Liver (tissue), 9 donors: ENCODE results near the gene EPB41L2. TPM values are rescaled to one million over a fixed set of nuclear protein-coding genes. Genes with fewer than 3 reads are reported as not detected.

Experiments
- DNase-seq: peaks from one replicate; pipeline ENCODE4 v3.0.0-alpha.2; 2017; ENCODE audit warnings: low spot score
- H3K27ac ChIP-seq, 2 donors: one replicate each; pipeline ENCODE4 v1.7.0; 2013; ENCODE audit warnings: inconsistent platforms in 2 of 2, low read length in 2 of 2, control low read depth in 1 of 2, low read depth in 1 of 2, mild to moderate bottlenecking in 1 of 2
- H3K27me3 ChIP-seq, 4 donors: one replicate each; pipeline versions ENCODE4 v1.6.1 to v1.7.0; 2013; ENCODE audit warnings: low read length in 3 of 4, inconsistent platforms in 1 of 4, mild to moderate bottlenecking in 1 of 4, moderate library complexity in 1 of 4; ENCODE audit not compliant: control insufficient read depth in 4 of 4, insufficient read depth in 4 of 4
- H3K36me3 ChIP-seq, 4 donors: one replicate each; pipeline versions ENCODE4 v1.6.1 to v1.7.0; 2013; ENCODE audit warnings: low read length in 3 of 4, mild to moderate bottlenecking in 3 of 4, low read depth in 1 of 4, moderate library complexity in 1 of 4; ENCODE audit not compliant: control insufficient read depth in 4 of 4, insufficient read depth in 3 of 4
- H3K4me1 ChIP-seq, 4 donors: one replicate each; pipeline versions ENCODE4 v1.6.1 to v1.7.0; 2013; ENCODE audit warnings: low read length in 3 of 4, mild to moderate bottlenecking in 3 of 4, moderate library complexity in 1 of 4; ENCODE audit not compliant: control insufficient read depth in 4 of 4, insufficient read depth in 4 of 4
- H3K4me3 ChIP-seq, 3 donors: one replicate each; pipeline versions ENCODE4 v1.6.1 to v1.7.0; 2013; ENCODE audit warnings: low read length in 3 of 3, control low read depth in 1 of 3, low read depth in 1 of 3, mild to moderate bottlenecking in 1 of 3
- H3K9ac ChIP-seq, 2 donors: one replicate each; pipeline ENCODE4 v1.7.0; 2013; ENCODE audit warnings: low read length in 2 of 2, mild to moderate bottlenecking in 2 of 2, moderate library complexity in 2 of 2, control low read depth in 1 of 2, low read depth in 1 of 2
- H3K9me3 ChIP-seq, 4 donors: one replicate each; pipeline versions ENCODE4 v1.6.1 to v1.7.0; 2013; ENCODE audit warnings: low read length in 3 of 4; ENCODE audit not compliant: control insufficient read depth in 4 of 4
- EGR1 ChIP-seq, 2 donors: IDR thresholded peaks; 2 replicates each; pipeline ENCODE4 v1.6.1; 2016 to 2018; ENCODE audit warnings: antibody characterized with exemption in 2 of 2, low read depth in 2 of 2
- FOXA1 ChIP-seq: IDR thresholded peaks from 2 replicates; pipeline ENCODE4 v1.6.1; 2016; ENCODE audit warnings: antibody characterized with exemption
- FOXA2 ChIP-seq: IDR thresholded peaks from 2 replicates; pipeline ENCODE4 v1.6.1; 2016; ENCODE audit warnings: antibody characterized with exemption
- GABPA ChIP-seq, 2 donors: IDR thresholded peaks in 1 of 2; conservative IDR thresholded peaks in 1 of 2; 2 replicates each; pipeline ENCODE4 v1.6.1; 2016; ENCODE audit warnings: antibody characterized with exemption in 2 of 2, mild to moderate bottlenecking in 1 of 2, moderate library complexity in 1 of 2
- HNF4A ChIP-seq, 2 donors: conservative IDR thresholded peaks; 2 replicates each; pipeline ENCODE4 v1.6.1; 2016; ENCODE audit warnings: antibody characterized with exemption in 2 of 2, mild to moderate bottlenecking in 2 of 2
- HNF4G ChIP-seq: IDR thresholded peaks from 2 replicates; pipeline ENCODE4 v1.6.1; 2016; ENCODE audit warnings: antibody characterized with exemption
- JUND ChIP-seq, 2 donors: IDR thresholded peaks; 2 replicates each; pipeline ENCODE4 v1.6.1; 2016; ENCODE audit warnings: antibody characterized with exemption in 2 of 2
- NR2F2 ChIP-seq: IDR thresholded peaks from 2 replicates; pipeline ENCODE4 v1.6.1; 2016; ENCODE audit warnings: antibody characterized with exemption
- RAD21 ChIP-seq, 2 donors: IDR thresholded peaks; 2 replicates each; pipeline ENCODE4 v1.6.1; 2016; ENCODE audit warnings: antibody characterized with exemption in 2 of 2, mild to moderate bottlenecking in 2 of 2
- REST ChIP-seq: IDR thresholded peaks from 2 replicates; pipeline ENCODE4 v1.6.1; 2016; ENCODE audit warnings: antibody characterized with exemption, mild to moderate bottlenecking
- RXRA ChIP-seq, 2 donors: IDR thresholded peaks; 2 replicates each; pipeline ENCODE4 v1.6.1; 2017 to 2018; ENCODE audit warnings: antibody characterized with exemption in 2 of 2, mild to moderate bottlenecking in 1 of 2
- SP1 ChIP-seq: IDR thresholded peaks from 2 replicates; pipeline ENCODE4 v1.6.1; 2018; ENCODE audit warnings: antibody characterized with exemption, mild to moderate bottlenecking
- TAF1 ChIP-seq: conservative IDR thresholded peaks from 2 replicates; pipeline ENCODE4 v1.6.1; 2016; ENCODE audit warnings: antibody characterized with exemption, mild to moderate bottlenecking
- YY1 ChIP-seq: IDR thresholded peaks from 2 replicates; pipeline ENCODE4 v1.6.1; 2016; ENCODE audit warnings: antibody characterized with exemption, mild to moderate bottlenecking
- ZBTB33 ChIP-seq: IDR thresholded peaks from 2 replicates; pipeline ENCODE4 v1.6.1; 2016; ENCODE audit warnings: antibody characterized with exemption
- WGBS: extraction: QIAGEN DNeasy Blood & Tissue Kit; methylation state at CpG from one replicate; pipeline ENCODE4 v1.1.7; 2013; 5-methylcytosine and 5-hydroxymethylcytosine counted together
- polyA plus RNA-seq, 2 donors: library from polyadenylated mRNA; stranded (reverse) in 1 of 2; unstranded in 1 of 2; fragments of 200-250 nt in 1 of 2; fragments of >200 nt in 1 of 2; fragmentation: Nextera tagmentation in 1 of 2; extraction: Ambion mirVana in 1 of 2; gene quantifications; one replicate each; pipeline versions ENCODE4 v1.2.1 to v1.2.3, GENCODE V29; 2013 to 2015
- total RNA-seq, 2 donors: library from RNA; depleted of rRNA; stranded (reverse); fragments of >200 nt; gene quantifications; one replicate each; pipeline ENCODE4 v1.2.3, GENCODE V29; 2014
- TF ChIP-seq, protein P1 (sequence below): IDR thresholded peaks from 2 replicates; pipeline ENCODE4 v1.6.1; 2016; ENCODE audit warnings: antibody characterized with exemption
- TF ChIP-seq, protein P2 (sequence below): fragments of 150-350 bp; IDR thresholded peaks from 2 replicates; pipeline ENCODE4 v1.5.1; 2017; ENCODE audit warnings: improper control_type of control experiment, low read depth, low read length; ENCODE audit not compliant: missing input control
- donor health status: healthy.
- donor health status: healthy.
- donor health status: healthy.
- donor health status: healthy.
- donor health status: healthy.

The EPB41L2 gene
- total and polyA plus RNA-seq, 4 donors, result 10.0 to 43.3 (median 18.7) TPM

GRCh38 chr6:130882370-130882769 is 180.7 kb downstream of the EPB41L2 start (continued):
- no peak for TF ChIP-seq GABPA (IDR thresholded peaks at IDR 0.05 in 1 of 2, conservative IDR thresholded peaks at IDR 0.05 in 1 of 2)

GRCh38 chr6:130879826-130880225 is 183.2 kb downstream of the EPB41L2 start:
- Histone ChIP-seq H3K4me3 (no peak overlapping the region), H3K27me3 (no peaks in the 10 kb centered on the region), H3K36me3 (no peaks in the 10 kb centered on the region), H3K4me1 (no peaks in the 10 kb centered on the region), H3K9me3 (no peaks in the 10 kb centered on the region), H3K9ac (no peak overlapping the region), H3K27ac (no peak overlapping the region)
- WGBS, result 95% methylated on average over 6 of the region's 6 CpGs
- DNase-seq, result no peak
- TF ChIP-seq, protein P1, sequence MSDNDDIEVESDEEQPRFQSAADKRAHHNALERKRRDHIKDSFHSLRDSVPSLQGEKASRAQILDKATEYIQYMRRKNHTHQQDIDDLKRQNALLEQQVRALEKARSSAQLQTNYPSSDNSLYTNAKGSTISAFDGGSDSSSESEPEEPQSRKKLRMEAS, result no peak
- TF ChIP-seq HNF4G (no peak), GABPA (IDR thresholded peaks at IDR 0.05 in 1 of 2, conservative IDR thresholded peaks at IDR 0.05 in 1 of 2) (no peak), YY1 (no peak), REST (no peak), ZBTB33 (no peak), FOXA1 (no peak), SP1 (no peak), EGR1 (IDR thresholded peaks at IDR 0.05; ENCODE audit: low read depth in 2 of 2) (no peak), RAD21 (IDR thresholded peaks at IDR 0.05) (no peak), JUND (IDR thresholded peaks at IDR 0.05) (no peak)
- TF ChIP-seq, protein P2, sequence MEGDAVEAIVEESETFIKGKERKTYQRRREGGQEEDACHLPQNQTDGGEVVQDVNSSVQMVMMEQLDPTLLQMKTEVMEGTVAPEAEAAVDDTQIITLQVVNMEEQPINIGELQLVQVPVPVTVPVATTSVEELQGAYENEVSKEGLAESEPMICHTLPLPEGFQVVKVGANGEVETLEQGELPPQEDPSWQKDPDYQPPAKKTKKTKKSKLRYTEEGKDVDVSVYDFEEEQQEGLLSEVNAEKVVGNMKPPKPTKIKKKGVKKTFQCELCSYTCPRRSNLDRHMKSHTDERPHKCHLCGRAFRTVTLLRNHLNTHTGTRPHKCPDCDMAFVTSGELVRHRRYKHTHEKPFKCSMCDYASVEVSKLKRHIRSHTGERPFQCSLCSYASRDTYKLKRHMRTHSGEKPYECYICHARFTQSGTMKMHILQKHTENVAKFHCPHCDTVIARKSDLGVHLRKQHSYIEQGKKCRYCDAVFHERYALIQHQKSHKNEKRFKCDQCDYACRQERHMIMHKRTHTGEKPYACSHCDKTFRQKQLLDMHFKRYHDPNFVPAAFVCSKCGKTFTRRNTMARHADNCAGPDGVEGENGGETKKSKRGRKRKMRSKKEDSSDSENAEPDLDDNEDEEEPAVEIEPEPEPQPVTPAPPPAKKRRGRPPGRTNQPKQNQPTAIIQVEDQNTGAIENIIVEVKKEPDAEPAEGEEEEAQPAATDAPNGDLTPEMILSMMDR, result no peak

- DNase-seq, result no peak
- H3K27ac ChIP-seq, result no peak overlapping the region
- H3K4me1 ChIP-seq, result no peaks in the 10 kb centered on the region
- WGBS, result over 99% methylated on average over 5 of the region's 5 CpGs
- H3K9ac ChIP-seq, result no peak overlapping the region
- H3K9me3 ChIP-seq, result no peaks in the 10 kb centered on the region
- H3K27me3 ChIP-seq, result no peaks in the 10 kb centered on the region
- H3K36me3 ChIP-seq, result no peaks in the 10 kb centered on the region
- no peak overlapping the region for H3K4me3 ChIP-seq
- no peak for TF ChIP-seq RXRA (IDR thresholded peaks at IDR 0.05)
- TF ChIP-seq, protein P2, result no peak
- TF ChIP-seq FOXA1, result no peak
- no peak for TF ChIP-seq HNF4A (conservative IDR thresholded peaks at IDR 0.05)
- TF ChIP-seq NR2F2, result no peak
- TF ChIP-seq EGR1 (IDR thresholded peaks at IDR 0.05; ENCODE audit: low read depth in 2 of 2), result no peak
- TF ChIP-seq HNF4G, result no peak
- no peak for TF ChIP-seq YY1
- TF ChIP-seq ZBTB33, result no peak
- TF ChIP-seq FOXA2, result no peak
- TF ChIP-seq JUND (IDR thresholded peaks at IDR 0.05), result no peak
- no peak for TF ChIP-seq TAF1
Measured at GRCh38 chr6:130873746-130874145, 189.3 kb downstream of the EPB41L2 start.
